NCI-H1930 (cell line): Measurements from ENCODE around the gene TMEM33.
A peak's percentile ranks its signal among the peaks of the same experiment; 100 is the strongest.

Experiments used
- DNase-seq, 2 experiments: peaks; one replicate each; lab custom pipeline; 2025; lab: John Stamatoyannopoulos, UW

TMEM33 gene

GRCh38 chr4:41939016-41939626, 3.9 kb downstream of the TMEM33 start:
- no peak for DNase-seq

GRCh38 chr4:41940834-41941233, 5.6 kb downstream of the TMEM33 start:
- DNase-seq = no peak

- DNase-seq = no peak
Measured at GRCh38 chr4:41943506-41943905, 8.3 kb downstream of the TMEM33 start.

GRCh38 chr4:41944089-41944488, 8.9 kb downstream of the TMEM33 start:
- DNase-seq = no peak

- DNase-seq = no peak
Measured at GRCh38 chr4:41949531-41949930, 14.3 kb downstream of the TMEM33 start.

GRCh38 chr4:41957634-41958033, 22.4 kb downstream of the TMEM33 start:
- DNase-seq = no peak

- no peak for DNase-seq
Measured at GRCh38 chr4:41963105-41963504, 27.9 kb downstream of the TMEM33 start.

GRCh38 chr4:41964401-41964800, 29.2 kb downstream of the TMEM33 start:
- DNase-seq = no peak

GRCh38 chr4:41967392-41967791, 32.2 kb downstream of the TMEM33 start:
- DNase-seq = no peak

GRCh38 chr4:41969671-41970070, 34.4 kb downstream of the TMEM33 start:
- no peak for DNase-seq

GRCh38 chr4:41975341-41975740, 40.1 kb downstream of the TMEM33 start:
- DNase-seq = no peak

- no peak for DNase-seq
Measured at GRCh38 chr4:41976775-41977516, 41.7 kb downstream of the TMEM33 start.

- DNase-seq = no peak
Measured at GRCh38 chr4:41977709-41978108, 42.5 kb downstream of the TMEM33 start.

- no peak for DNase-seq
Measured at GRCh38 chr4:41981456-41981855, 46.2 kb downstream of the TMEM33 start, which contains the start of gene DCAF4L1. TSS of gene DCAF4L1 (plus strand) at chr4:41981756. CDS start at chr4:41981793, 37 bp downstream.

- DNase-seq = no peak
Measured at GRCh38 chr4:41982716-41983115, 47.5 kb downstream of the TMEM33 start.

GRCh38 chr4:41985151-41985550, 49.9 kb downstream of the TMEM33 start:
- no peak for DNase-seq

GRCh38 chr4:41989994-41990364, 54.8 kb downstream of the TMEM33 start:
- no peak for DNase-seq

- DNase-seq = peak; percentile 78 to 86
Measured at GRCh38 chr4:41990365-41991111, 55.3 kb downstream of the TMEM33 start, which contains the start of gene SLC30A9. TSS of gene SLC30A9 (plus strand) at chr4:41990530. CDS start at chr4:41990652, 122 bp downstream.

- DNase-seq = no peak
Measured at GRCh38 chr4:41991916-41992767, 56.9 kb downstream of the TMEM33 start.

GRCh38 chr4:41992967-41993857, 58.0 kb downstream of the TMEM33 start:
- no peak for DNase-seq

GRCh38 chr4:41994461-41994985, 59.3 kb downstream of the TMEM33 start:
- DNase-seq = no peak
